DLD1 (cell line): Measurements from ENCODE around the gene SHBG.
"Not testable (repeated sequence)": the region's sequence is repeated elsewhere in the genome, so short reads cannot be mapped to it uniquely, and the experiment has no call there.

ENCODE experiments used
- in situ Hi-C: cut with HindIII; loops from 2 replicates; pipeline ENCODE4 v1.10.0; 2017; ENCODE audit warnings: low sequenced_read_pairs

SHBG gene

GRCh38 chr17:7629939-7630571 lies at the start of gene SHBG:
SHBG (plus strand) TSS chr17:7630135; CDS start chr17:7630173, 38 bp downstream.
- in situ Hi-C loops: no loop called here

GRCh38 chr17:7580604-7581575 lies 49.0 kb upstream of the SHBG start:
- in situ Hi-C loops: no loop called here

GRCh38 chr17:7582396-7583252 lies 47.3 kb upstream of the SHBG start:
- in situ Hi-C loops: no loop called here

GRCh38 chr17:7583253-7584109 lies 46.5 kb upstream of the SHBG start, which contains the start of gene MPDU1:
MPDU1 (plus strand) TSS chr17:7583852; CDS start chr17:7583863, 11 bp downstream.
- in situ Hi-C loops: no loop called here

- in situ Hi-C loops: no loop called here
Measured at GRCh38 chr17:7586673-7587419, 43.1 kb upstream of the SHBG start.

GRCh38 chr17:7587420-7588151 lies 42.3 kb upstream of the SHBG start:
- in situ Hi-C loops: no loop called here

GRCh38 chr17:7588553-7589203 lies 41.3 kb upstream of the SHBG start:
- in situ Hi-C loops: no loop called here

GRCh38 chr17:7589204-7589868 lies 40.6 kb upstream of the SHBG start:
- in situ Hi-C loops: no loop called here

GRCh38 chr17:7589891-7590691 lies 39.8 kb upstream of the SHBG start, which contains the start of gene SOX15:
SOX15 (minus strand) TSS chr17:7590094; CDS start chr17:7589676, 418 bp downstream.
- in situ Hi-C loops: no loop called here

- in situ Hi-C loops: no loop called here
Measured at GRCh38 chr17:7590743-7591142, 39.2 kb upstream of the SHBG start.

GRCh38 chr17:7591596-7591995 lies 38.3 kb upstream of the SHBG start:
- in situ Hi-C loops: no loop called here

- in situ Hi-C loops: no loop called here
Measured at GRCh38 chr17:7592422-7593021, 37.4 kb upstream of the SHBG start.

- in situ Hi-C loops: no loop called here
Measured at GRCh38 chr17:7593296-7593695, 36.6 kb upstream of the SHBG start.

- in situ Hi-C loops: not testable (repeated sequence)
Measured at GRCh38 chr17:7597561-7597960, 32.4 kb upstream of the SHBG start.

- in situ Hi-C loops: no loop called here
Measured at GRCh38 chr17:7606280-7606679, 23.7 kb upstream of the SHBG start.

GRCh38 chr17:7610641-7611040 lies 19.3 kb upstream of the SHBG start:
- in situ Hi-C loops: no loop called here
